Activated CD8-positive, alpha-beta memory T cell treated with anti-CD3 and anti-CD28 coated beads, Interleukin-2, amount 50 U/mL, for 1 hour (primary cell): Measurements from ENCODE around the gene CYP2W1.
"Not testable (repeated sequence)": the region's sequence is repeated elsewhere in the genome, so short reads cannot be mapped to it uniquely, and the experiment has no call there.

Experiments used
- DNase-seq: peaks from one replicate; pipeline ENCODE4 v3.0.0-alpha.2; 2020; ENCODE audit errors: extremely low read depth

Gene CYP2W1

GRCh38 chr7:1028775-1029636, 46.0 kb downstream of the CYP2W1 start:
- DNase-seq = no peak

GRCh38 chr7:1029637-1030443, 46.9 kb downstream of the CYP2W1 start:
- DNase-seq = no peak

- no peak for DNase-seq
Measured at GRCh38 chr7:1030444-1031070, 47.6 kb downstream of the CYP2W1 start.

- no peak for DNase-seq
Measured at GRCh38 chr7:1031716-1032455, 48.9 kb downstream of the CYP2W1 start.

- DNase-seq = no peak
Measured at GRCh38 chr7:1032536-1033181, 49.7 kb downstream of the CYP2W1 start.

- DNase-seq = no peak
Measured at GRCh38 chr7:1033546-1034145, 50.7 kb downstream of the CYP2W1 start.

GRCh38 chr7:1034769-1035168, 51.8 kb downstream of the CYP2W1 start:
- not testable (repeated sequence) for DNase-seq

GRCh38 chr7:1036164-1036928, 53.4 kb downstream of the CYP2W1 start:
- DNase-seq = not testable (repeated sequence)
